NCI-H2227 treated with DMSO at 0.1 percent for 48 hours (cell line): ENCODE data around the gene PCBD1.
"Not testable (repeated sequence)": the region's sequence is repeated elsewhere in the genome, so short reads cannot be mapped to it uniquely, and the experiment has no call there.

Source experiments
- DNase-seq: peaks from one replicate; lab custom pipeline; 2025; lab: John Stamatoyannopoulos, UW

Gene PCBD1

DNA sequence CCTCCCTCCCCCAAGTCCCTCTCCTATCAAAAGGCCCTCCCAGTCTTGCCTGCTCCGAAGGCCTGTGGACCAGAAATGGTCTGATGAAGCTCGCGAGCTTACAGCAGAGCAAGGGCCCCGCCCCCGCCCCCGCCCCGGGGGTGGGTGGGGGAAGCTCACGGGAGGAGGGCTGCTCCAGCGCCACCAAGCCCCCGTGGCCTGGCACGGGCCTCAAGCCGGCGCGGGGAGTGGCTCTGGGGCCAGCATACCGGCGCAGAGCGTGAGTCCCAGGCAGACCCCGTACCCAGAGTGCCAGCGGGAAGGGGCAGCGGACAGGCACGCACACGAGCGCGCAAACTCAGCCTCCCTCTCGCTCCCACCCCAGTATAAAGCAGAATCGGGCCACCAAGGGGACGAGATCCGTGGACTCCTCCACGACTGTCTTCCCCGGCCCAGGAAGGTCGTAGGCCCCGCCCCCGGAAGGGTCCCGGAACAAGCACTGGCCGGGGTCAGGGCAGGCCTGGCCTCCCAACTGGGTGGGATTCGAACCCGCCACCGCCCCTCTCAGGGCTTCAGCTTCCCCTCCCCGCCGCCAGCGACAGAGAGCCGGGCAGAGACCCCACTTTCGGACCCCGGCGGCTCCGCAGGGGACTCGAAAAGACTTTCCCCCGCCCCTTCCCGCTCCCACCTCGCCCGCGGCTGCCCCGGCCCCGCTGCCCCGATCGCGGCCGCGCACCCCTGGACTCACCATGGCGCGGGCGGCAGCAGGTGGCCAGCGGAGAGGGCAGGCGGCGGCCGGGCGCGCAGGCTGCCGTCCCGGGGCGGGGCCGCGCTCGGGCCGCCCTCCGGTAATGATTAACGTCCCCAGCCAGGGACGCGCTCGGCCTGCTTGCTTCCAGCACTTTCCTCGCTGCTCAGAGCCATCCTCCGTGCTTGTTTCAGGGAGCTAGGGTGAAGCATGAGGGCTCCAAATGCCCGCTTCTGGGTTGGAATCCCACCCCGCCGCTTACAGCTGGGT, at the start of gene PCBD1:
Gene PCBD1 (minus strand): TSS at position 762 of the 997 bp plus-strand sequence. CDS start 32 bp downstream, at position 730.
- DNase-seq: peak; percentile 57

DNA sequence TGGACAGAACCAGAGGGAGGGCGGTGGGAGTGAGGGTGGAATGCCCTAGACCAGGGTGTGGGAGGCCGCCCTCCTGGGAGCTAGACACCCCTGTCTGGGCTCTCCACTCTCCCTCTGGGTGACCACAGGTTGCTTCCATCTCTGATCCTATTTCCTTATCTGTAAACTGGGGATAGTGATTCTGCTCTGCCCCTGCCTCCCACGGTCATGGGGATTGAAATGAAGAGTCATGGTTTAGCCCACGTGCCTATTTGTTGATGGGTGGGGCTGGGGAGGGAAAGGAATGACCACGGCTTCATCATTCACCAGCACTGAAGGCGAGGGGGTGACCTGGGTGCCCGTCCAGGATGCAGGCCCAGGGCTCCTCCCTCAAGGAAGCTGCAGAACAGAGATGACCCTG, 49.3 kb upstream of the PCBD1 start:
- no peak for DNase-seq

DNA sequence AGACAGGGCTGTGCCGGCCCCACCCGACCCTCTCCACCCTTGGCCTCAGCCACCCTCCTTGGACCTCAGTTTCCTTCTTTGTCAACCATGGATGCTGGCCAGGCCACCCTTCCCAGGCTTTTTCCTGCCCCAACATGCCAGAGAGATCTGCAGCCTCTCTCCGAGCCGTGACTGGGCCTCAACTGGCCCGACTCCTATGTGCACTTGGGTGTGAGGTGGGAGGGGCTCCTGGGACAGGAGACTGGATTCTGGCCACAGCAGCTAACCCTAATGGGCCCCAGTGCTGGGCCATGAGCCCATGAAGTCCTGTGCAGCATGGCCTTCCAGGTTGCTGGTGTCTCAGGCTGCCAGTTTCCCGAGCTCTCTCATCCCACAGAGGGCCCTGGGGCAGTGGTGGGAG, 47.7 kb upstream of the PCBD1 start:
- no peak for DNase-seq

DNA sequence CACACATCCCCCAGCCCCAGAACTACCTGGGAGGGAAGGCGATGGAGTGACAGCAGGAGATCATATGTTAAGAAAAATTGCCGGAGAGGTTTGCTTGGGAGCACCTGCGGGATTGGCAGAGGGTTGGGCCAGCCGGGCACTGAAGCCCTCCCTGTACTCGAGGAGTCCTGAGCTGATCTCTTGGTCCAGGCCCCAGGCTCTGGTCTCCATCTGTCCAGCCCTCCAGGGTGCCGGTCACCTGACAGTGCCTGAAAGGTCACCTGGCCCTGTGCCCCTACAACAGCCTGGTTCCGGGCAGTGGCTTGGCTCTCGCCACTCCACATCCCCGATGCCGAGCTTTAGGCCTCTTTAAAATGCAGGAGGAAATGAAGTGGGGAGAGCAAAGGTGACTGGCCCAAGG, 47.3 kb upstream of the PCBD1 start:
- no peak for DNase-seq

DNA sequence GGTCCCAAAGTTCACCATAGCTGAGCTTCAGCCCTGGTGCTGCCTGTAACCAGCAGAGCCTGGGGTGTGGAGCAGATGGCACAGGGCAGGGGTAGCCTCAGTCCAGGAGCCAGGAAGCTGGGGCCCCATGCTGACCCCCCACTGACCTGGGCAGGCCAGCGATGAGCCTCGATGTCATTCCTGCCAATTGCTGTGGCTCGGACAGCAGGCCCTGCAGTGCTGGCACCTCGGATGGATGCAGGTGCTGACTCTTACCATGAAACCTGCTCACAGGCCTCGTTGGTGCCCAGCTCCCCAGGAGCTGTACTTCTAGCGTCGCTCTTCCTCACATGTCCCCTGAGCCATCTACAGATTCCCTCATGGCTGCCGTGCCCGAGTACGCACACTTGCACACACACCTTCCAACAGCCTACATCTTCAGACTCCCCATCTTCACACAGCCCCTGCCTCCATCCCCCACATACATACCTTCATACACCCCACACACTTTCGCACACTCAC, 46.8 kb upstream of the PCBD1 start:
- no peak for DNase-seq

DNA sequence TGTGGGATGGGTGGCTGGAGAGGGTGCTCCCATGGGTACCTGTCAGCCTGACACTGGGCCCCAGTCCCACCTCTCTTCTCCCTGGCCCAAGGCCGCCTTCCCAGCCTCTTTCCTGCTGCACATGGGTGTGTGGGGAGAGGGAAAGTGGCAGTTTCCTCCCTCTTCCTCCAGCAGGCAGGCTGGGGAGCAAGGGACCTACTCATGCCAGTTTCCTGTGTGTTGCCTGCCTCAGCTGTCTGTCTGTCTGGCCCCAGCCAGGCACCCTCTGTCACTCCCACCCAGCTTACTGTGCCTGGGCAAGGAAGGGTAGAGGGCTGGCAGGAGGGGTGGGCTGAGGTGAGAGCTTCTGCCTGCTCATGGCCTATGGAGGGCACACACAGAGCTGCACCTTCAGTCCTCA, 46.3 kb upstream of the PCBD1 start:
- DNase-seq: no peak

DNA sequence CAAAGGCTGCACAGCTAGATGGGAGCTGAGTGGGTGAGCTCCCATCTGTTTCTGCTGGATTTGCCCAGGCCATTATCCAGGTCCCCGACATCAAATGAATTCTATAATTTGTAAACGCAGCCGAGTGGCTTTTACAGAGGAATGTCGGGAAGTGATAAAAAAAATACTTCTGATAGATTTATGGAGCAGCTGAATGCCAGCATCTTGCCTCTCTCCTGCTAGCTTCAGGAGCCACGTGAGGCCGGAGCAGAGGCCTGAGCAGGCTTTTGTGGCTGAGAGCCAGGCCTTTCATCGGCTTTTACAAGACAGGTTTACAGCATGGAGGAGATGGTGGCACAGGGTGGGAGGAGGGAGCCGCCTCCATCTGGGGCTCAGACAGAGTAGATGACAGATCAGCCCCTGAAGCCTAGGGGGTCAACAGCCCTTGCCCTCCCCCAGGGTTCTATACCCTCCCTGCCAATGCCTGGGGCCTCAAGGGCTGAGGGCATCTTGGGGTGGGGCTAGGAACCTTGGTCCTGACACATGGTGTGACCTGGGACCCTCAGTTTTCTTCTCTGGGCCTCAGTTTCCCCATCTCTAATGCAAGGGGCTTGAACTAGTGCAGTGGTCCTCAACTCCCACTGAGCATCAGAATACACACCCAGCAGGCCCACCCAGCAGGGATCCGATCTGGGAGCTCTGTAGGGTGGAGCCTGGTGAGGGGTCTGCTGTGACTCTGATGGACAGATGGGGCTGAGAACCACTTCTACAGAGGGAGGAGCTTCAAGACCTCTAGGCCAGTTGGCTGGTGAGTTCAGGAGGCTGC, 44.2 kb upstream of the PCBD1 start:
- DNase-seq: no peak

DNA sequence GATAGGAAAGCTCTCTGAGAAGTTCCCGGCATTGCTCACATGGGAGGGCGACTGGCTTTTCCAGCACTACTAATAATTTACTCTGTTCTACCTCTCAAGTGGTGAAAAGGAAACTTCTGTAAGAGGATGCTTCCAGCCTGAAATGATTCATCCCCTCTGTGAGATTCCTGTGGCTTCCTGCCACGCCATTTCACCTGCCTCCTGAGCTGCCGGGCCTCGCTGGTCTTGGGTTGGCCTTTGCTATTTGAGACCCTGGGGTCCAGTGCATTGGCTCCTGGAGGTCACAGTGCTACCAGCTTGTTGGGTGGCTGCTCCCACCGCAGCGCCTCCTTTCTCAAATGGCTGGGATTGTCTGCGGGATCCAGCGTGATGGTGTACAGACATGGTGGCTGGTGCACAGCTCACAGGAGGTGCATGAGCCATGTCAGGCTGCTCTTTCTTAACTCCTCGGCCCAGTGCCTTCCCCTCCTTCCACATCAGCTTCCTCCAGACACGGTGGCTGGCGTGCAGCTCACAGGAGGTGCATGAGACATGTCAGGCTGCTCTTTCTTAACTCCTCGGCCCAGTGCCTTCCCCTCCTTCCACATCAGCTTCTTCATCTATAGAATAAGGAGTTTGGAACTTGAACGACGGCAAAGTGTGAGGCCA, 42.9 kb upstream of the PCBD1 start:
- DNase-seq: no peak

DNA sequence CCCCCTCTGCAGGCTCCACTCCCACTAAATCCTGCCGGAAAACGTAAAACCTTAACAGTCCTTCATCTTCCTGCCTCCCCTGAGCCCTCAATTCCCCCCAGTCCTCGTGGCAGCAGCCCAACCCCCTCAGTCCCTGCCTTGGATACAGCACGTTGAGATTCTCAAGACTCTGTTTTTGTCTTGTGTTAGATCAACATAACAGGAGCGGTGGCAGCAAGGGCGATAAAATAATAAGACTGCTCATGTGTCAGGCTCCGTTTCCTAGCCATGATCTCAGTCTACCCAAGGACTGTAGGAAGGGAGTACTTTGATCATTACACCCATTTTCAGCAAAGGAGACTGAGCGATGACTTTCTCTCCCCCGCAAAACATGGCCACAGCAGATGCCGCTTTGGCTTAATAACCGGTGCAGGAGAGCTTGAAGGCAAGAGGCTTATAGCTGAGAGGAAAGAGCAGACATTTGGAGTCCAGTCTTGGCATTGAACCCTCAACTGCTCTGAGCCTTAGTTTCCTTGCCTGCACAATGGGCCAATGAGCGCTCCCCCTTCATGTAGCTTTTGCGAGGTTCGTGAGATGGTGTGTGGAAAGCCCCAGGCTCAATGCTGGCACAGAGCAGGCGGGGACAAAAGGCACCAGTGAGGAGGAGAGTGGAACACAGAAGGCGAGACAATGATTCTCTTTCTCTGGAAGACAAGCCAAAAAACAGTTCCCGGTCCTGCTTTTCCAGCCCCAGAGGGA, 42.1 kb upstream of the PCBD1 start:
- no peak for DNase-seq

DNA sequence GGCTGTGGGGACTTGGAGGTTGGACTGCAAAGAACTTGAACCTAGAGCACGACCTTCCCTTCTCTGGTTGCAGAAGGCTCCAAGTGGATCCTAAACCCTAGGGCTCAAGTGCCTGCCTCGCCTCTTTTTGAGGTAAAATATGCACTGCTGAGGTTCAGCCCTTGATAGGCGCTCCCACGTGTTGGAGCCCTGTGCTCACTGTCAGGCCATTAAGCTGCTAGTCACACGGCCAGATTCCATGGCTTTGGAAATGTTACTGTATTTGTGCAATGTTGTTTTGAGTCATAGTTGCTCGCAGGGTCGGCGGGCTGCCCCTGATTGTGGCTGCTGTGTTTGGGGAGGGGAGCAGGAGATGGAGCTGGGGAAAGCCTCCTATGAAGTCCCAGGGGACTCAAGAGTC, 39.8 kb upstream of the PCBD1 start:
- no peak for DNase-seq

DNA sequence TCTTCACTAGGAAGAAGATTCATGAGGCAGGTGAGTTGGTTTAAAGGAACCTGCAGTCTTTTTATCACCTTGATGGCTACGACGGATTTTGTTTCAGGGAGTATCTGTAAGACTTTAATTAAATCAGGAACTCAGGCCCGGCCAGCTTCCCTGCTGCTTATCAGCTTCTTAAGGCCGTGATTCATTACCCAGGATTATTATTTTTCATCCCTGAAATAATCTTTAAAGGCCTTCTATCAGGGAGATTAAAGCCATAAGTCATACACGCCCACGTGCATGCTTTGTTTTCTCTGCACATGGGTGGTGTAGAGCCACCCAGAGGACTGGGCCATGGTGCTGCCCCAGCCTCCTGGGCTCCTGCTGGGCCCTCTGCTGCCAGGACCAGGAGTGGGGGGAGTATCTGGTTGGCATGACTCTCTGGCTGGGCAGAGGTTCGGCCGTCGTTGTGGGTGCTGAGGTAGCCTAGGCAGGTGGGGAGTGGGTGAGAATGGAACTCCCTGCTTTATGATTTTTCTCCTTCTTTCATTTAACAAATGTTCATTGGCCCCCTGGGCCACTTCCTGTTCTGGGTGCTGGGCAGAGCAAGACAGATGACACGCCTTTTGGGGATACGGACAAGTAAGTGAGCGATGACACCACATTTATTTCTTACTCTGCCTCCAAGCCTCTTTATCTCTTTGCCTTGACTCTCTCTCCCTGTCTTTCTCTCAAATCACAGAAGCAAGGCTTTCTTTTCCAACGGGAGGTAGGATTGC, 39.0 kb upstream of the PCBD1 start:
- no peak for DNase-seq

DNA sequence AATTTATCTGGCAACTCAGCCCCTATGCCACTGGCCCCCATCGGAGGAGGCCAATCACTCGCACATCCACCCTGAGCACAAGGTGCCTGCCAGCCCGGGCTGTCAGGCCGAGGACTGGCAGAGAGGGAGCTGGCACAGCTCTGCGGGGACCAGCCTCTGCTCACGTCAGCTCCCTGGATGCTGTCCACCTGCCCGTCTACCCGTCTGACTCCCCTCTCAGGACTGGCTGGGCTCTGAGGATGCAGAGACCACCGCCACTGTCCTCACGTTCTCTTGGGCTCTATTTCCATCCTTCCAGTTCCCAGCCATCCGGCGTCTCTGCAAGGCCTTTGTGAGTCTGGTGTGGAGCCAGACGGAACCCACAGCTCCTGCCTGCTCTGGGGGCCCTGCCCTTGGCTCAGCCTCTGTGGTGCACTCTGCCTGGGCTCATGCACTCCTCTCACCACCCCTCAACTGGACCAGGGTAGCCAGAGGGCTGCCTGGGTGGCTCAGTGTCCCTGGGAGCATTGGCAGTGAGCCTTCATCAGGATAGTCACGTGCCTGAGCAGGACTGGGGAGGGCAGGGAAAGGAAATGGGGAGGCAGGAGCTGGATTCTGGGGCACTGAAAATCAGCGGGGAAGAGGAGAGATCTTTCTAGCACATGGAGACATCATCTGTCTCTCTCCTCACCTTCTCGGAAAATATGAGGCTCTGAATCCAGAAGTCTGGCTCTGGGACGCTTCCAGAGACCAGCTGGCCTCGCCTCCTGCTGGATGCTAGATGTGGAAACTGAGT, 38.0 kb upstream of the PCBD1 start:
- DNase-seq: no peak

DNA sequence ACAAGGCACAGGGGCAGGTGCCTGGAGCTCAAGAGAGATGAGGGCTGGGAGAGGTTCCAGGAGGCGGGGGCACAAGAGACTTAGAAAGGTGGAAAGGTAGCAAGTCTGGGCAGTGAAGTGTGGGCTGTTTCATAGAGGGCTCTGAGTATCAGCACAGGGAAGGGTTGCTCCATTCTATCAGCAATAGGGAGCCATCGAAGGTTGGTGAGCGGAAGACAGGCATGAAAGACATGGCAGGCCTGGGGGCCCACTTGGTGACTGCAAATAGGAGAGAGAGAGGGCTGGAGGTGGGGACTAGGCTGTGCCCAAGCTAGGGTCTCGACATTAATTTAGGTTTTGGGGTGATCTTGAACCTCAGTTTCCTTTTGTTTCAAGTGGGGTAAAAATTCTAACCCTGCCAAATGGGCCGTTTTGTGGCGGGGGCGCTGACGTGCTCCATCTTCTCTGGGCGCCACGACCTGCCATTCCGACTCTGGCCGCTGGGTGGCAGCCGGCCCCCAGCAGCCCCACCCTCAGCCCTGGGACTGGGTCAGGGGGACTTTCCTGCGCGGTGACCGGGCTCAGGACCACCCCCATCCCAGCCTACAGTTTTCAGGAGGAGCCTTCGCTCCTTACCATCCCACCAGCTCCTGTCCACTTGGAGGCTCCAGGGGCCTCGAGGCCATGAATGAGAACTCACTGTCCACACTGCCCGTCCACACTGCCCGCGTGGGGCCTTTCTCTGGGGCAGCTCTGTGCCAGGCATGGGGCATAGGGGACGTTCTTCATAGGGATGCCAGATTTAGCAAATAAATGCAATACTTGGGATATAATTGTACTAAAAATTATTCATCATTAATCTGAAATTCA, 37.2 kb upstream of the PCBD1 start:
- DNase-seq: no peak

DNA sequence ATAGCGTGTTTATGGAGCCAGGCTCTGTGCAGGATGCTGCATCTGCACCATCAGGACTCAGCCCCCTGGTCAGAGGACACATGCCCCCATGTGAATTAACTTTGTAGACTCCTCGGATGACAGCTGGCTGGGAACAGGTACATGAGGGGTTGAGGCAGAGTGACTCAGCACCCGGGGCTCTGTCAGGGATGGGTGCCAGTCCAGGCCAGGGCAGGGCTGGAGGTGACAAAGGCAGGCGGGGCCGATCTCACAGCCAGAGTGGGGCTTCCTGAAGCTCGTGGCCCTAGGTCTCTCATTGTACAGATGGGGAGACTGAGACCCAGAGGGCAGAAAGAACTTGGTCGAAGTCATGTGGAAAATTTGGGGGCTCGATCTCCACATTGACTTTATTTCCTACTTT, 35.3 kb upstream of the PCBD1 start:
- no peak for DNase-seq

DNA sequence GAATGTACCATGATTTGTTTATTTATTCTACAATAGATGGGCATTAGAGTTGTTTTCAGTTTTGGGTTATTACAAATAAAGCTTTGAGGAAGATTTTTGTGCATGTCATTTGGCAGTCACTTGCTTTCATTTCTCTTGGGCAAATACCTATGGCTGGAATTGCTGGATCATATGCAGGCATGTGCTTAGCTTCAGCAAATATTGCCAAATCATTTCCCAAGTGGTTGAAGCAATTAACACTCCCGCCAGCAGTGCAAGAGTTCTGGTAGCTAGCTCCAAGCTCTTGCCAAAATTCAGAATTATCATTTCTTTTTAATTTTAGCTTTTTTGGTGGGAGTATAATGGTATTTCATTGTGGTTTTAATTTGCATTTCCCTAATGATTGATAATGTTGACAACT, 32.9 kb upstream of the PCBD1 start:
- no peak for DNase-seq

DNA sequence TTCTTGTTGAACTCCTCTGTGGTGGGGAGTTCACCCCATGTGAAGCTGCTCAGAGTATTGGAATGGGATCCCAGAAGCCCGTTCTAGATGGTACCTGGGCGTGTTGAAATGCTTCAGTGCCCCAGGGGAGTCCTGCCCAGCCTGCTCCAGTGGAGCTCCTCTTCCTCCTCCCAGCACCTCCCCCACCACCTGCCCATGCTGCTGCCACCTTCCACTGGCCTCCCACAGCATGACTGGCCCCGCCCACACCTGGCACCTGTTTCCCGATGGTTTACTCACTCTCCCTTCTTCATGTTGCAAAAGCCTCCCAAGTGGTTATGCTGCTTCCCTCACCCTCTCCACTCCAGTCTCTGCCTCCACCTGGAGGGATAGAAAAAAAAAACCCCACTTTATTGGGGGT, 32.2 kb upstream of the PCBD1 start:
- no peak for DNase-seq

DNA sequence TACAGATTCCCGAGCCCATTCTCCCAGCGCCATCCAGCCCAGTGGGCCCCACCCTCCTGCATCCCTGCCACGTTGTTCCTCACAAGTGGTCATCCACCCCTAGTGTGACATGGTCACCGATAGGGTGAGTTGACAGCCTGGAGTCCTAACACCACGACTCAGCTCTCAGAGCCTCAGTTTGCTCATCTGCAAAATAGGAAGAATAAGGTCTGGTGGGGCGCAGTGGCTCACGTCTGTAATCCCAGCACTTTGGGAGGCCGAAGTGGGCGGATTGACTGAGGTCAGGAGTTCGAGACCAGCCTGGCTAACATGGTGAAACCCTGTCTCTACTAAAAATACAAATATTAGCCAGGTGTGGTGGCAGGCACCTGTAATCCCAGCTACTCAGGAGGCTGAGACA, 31.5 kb upstream of the PCBD1 start:
- not testable (repeated sequence) for DNase-seq

DNA sequence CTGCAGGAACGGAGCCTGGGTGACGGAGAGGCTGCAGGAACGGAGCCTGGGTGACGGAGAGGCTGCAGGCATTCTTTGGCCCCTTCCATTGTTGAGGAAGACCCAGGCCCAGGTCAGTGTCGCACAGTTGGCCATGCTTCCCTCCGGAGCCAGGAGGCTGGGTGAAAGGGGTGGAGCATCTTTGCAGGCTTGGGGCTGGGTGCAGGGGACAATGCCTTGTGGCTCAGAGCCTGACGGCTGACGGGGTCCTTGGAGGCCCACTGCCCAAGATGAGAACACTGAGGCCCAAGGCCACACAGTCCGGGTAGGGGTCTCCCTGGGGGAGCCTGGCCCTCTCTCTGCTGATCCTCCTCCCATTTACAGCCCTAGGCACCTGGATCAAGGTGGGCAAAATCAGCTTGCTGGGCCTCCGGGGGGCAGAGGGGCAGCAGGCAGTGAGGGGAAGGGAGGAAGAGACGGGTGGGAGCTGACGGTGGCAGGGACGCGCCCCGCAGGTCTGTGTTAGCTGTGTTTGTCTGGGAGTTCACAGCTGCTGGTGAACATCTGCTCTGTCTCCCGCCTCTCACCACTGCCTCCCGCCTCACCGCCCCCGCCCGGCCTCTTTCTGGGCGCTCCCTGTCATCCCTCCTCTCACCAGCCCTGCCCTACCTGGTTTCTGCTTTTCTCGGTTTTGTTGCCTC, 30.6 kb upstream of the PCBD1 start:
- peak; percentile 1 for DNase-seq

DNA sequence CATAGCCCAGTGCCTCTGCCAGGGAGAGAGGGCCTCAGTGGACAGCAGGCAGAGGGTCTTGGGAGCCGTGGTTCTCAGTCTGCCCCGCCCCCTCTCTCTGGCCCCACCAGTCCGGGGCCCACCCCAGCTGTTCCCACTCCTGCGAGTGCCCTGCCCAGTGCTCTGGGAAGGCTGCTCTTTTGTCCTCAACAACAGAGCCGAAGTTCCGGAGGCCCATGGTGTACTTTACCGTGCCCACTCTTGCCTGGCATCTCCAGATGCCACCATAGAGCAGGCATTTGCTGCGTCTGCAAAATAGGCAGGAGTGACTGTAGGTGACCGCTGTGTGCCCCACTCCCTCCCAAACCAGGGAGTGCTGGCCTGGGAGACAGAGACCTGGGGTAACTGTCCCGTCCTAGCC, 29.3 kb upstream of the PCBD1 start:
- no peak for DNase-seq
